HG03039 (cell line): Measurements from ENCODE around the gene TKT.

ENCODE experiments used
- ATAC-seq: cut with Tn5 transposase; IDR thresholded peaks from one replicate; pipeline ENCODE4 v1.9.1; 2021; ENCODE audit warnings: mild to moderate bottlenecking, moderate library complexity; ENCODE audit not compliant: unreplicated experiment

TKT gene

GRCh38 chr3:53199834-53200233 is 56.0 kb downstream of the TKT start:
- ATAC-seq: no peak

- ATAC-seq: no peak
Observed at GRCh38 chr3:53198996-53199395, 56.8 kb downstream of the TKT start.

GRCh38 chr3:53198256-53198977 is 57.4 kb downstream of the TKT start:
- no peak for ATAC-seq

- no peak for ATAC-seq
Observed at GRCh38 chr3:53196575-53197407, 59.0 kb downstream of the TKT start.

- no peak for ATAC-seq
Observed at GRCh38 chr3:53195602-53196574, 59.9 kb downstream of the TKT start.

- no peak for ATAC-seq
Observed at GRCh38 chr3:53195066-53195450, 60.8 kb downstream of the TKT start.

- no peak for ATAC-seq
Observed at GRCh38 chr3:53194210-53195065, 61.4 kb downstream of the TKT start.

GRCh38 chr3:53193466-53194209 is 62.2 kb downstream of the TKT start:
- no peak for ATAC-seq

GRCh38 chr3:53192608-53193007 is 63.2 kb downstream of the TKT start:
- ATAC-seq: no peak

- no peak for ATAC-seq
Observed at GRCh38 chr3:53191836-53192480, 63.9 kb downstream of the TKT start.

- peak; percentile 33 for ATAC-seq
Observed at GRCh38 chr3:53190659-53191058, 65.2 kb downstream of the TKT start.

GRCh38 chr3:53189276-53189675 is 66.5 kb downstream of the TKT start:
- no peak for ATAC-seq

GRCh38 chr3:53188720-53189119 is 67.1 kb downstream of the TKT start:
- ATAC-seq: no peak

GRCh38 chr3:53188136-53188685 is 67.6 kb downstream of the TKT start:
- no peak for ATAC-seq

- no peak for ATAC-seq
Observed at GRCh38 chr3:53187430-53187829, 68.4 kb downstream of the TKT start.

- ATAC-seq: no peak
Observed at GRCh38 chr3:53186726-53187125, 69.1 kb downstream of the TKT start.

- ATAC-seq: no peak
Observed at GRCh38 chr3:53185761-53186465, 69.9 kb downstream of the TKT start.

GRCh38 chr3:53184701-53185100 is 71.1 kb downstream of the TKT start:
- ATAC-seq: no peak
